Breast epithelium (tissue), 3 donors: ENCODE data around the gene KRTAP23-1.

Source experiments
- POLR2A ChIP-seq: fragments of 450-650 bp; IDR thresholded peaks from one replicate; pipeline ENCODE4 v1.6.1; 2016; ENCODE audit warnings: antibody characterized with exemption, mild to moderate bottlenecking, moderate library complexity
- POLR2AphosphoS5 ChIP-seq, 3 donors: sonication (generic); formaldehyde crosslinking; IDR thresholded peaks; one replicate each; pipeline ENCODE4 v1.6.1; 2017; ENCODE audit warnings: antibody characterized with exemption in 3 of 3
- TF ChIP-seq, protein P1 (sequence below), 3 donors: fragments of 450-650 bp; IDR thresholded peaks; one replicate each; pipeline ENCODE4 v1.5.1; 2016 to 2017; ENCODE audit warnings: antibody characterized with exemption in 3 of 3, mild to moderate bottlenecking in 3 of 3, moderate library complexity in 3 of 3

DNA sequence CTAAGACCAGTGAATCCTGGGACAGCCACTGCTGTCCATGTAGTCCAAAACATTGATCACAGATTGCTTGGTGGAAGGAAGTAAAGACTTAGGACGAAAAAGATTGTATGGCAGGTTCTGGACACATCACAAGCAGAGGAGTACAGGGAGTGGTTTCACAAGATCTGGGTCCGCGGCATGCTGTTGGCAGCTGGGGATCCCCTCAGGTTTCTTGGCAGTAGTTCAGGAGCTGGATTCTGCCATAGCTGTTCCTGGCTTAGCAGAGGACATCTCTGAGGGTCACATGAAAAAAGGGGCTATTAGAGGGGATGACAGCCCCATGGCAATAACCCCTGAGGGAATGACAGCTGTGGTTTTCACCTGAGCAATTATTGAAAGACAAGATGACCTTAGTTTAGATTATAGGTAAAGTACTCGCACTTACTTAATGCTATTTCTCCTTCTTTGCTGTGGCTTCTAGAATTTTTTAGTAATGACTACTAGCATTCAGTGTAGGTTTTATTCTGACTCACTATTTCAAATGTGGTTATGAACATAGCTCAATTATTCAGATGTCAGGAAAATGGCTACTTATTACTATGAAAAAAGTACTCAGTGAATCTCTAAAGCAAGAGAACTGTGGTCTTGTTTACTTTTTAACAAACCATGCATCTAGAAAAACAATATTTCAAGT is 19.1 kb downstream of the KRTAP23-1 start:
- TF ChIP-seq, protein P1, sequence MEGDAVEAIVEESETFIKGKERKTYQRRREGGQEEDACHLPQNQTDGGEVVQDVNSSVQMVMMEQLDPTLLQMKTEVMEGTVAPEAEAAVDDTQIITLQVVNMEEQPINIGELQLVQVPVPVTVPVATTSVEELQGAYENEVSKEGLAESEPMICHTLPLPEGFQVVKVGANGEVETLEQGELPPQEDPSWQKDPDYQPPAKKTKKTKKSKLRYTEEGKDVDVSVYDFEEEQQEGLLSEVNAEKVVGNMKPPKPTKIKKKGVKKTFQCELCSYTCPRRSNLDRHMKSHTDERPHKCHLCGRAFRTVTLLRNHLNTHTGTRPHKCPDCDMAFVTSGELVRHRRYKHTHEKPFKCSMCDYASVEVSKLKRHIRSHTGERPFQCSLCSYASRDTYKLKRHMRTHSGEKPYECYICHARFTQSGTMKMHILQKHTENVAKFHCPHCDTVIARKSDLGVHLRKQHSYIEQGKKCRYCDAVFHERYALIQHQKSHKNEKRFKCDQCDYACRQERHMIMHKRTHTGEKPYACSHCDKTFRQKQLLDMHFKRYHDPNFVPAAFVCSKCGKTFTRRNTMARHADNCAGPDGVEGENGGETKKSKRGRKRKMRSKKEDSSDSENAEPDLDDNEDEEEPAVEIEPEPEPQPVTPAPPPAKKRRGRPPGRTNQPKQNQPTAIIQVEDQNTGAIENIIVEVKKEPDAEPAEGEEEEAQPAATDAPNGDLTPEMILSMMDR (IDR thresholded peaks at IDR 0.05), result no peak
- TF ChIP-seq POLR2AphosphoS5 (IDR thresholded peaks at IDR 0.05), result no peak
- no peak for TF ChIP-seq POLR2A
